Left renal pelvis (tissue), 4 donors: Measurements from ENCODE around the gene BMP8B. TPM values are rescaled to one million over a fixed set of nuclear protein-coding genes. Genes with fewer than 3 reads are reported as not detected.
A peak's percentile ranks its signal among the peaks of the same experiment; 100 is the strongest.
"Not testable (repeated sequence)": the region's sequence is repeated elsewhere in the genome, so short reads cannot be mapped to it uniquely, and the experiment has no call there.

Source experiments
- DNase-seq, 4 donors: peaks; one replicate each; pipeline ENCODE4 v3.0.0-alpha.2; 2013; ENCODE audit warnings: low read depth in 4 of 4, low spot score in 3 of 4
- polyA plus RNA-seq, 4 donors: library from polyadenylated mRNA; unstranded; fragments of 120-200 nt; gene quantifications; one replicate each; pipeline ENCODE4 v1.2.1, GENCODE V29; 2013; ENCODE audit not compliant: insufficient read length in 4 of 4

The BMP8B gene
- polyA plus RNA-seq, 4 donors: 0.76 to 3.4 (median 2.5) TPM

- peak in 3 of 4 donors; percentile 42 to 53 (median 49) for DNase-seq
Measured at GRCh38 chr1:39816415-39817090, 27.9 kb upstream of the BMP8B start.

GRCh38 chr1:39812913-39813312 lies 24.2 kb upstream of the BMP8B start:
- no peak for DNase-seq

- DNase-seq: no peak
Measured at GRCh38 chr1:39808784-39809517, 20.3 kb upstream of the BMP8B start.

GRCh38 chr1:39805385-39805784 lies 16.7 kb upstream of the BMP8B start:
- no peak for DNase-seq

DNA sequence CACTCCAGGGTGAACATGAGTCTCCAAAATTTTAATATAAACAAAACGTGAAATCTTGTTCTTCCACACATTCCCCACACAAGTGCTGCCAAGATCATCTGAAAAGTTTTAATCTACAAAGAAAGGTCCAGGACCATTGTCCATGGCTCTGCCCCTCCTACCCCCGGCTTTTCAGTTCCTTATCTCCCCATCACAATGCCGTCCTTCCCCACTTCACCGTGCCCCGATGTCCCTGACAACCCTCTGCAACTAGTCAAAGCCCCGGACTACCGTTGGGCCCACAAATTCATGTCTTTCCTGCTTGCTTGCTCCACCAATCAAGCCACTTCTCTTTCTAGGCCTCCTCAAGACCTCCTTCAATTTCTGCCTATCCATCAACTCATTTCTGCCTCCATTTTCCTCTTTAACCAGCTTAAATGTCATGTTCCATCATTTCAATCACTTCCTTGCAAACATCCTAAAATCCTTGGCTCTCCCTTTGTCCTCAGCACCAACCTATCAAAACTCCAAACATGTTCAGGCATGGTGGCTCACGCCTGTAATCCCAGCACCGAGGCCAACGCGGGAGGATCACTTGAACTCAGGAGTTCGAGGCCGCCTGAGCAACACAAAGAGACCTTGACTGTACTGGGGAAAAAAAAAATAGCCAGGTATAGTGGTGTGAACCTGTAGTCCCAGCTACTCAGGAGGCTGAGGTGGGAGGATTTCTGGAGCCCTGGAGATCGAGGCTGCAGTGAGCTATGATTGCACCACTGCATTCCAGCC lies 14.0 kb upstream of the BMP8B start:
- no peak for DNase-seq

GRCh38 chr1:39800471-39800835 lies 11.8 kb upstream of the BMP8B start:
- no peak for DNase-seq

- DNase-seq: peak in 1 of 4 donors; percentile 22
Measured at GRCh38 chr1:39799770-39800470, 11.3 kb upstream of the BMP8B start.

- DNase-seq: peak in 2 of 4 donors; percentile 33 to 44
Measured at GRCh38 chr1:39798859-39799769, 10.4 kb upstream of the BMP8B start.

- DNase-seq: no peak
Measured at GRCh38 chr1:39795651-39796050, 7.0 kb upstream of the BMP8B start.

- no peak for DNase-seq
Measured at GRCh38 chr1:39791838-39792237, 3.2 kb upstream of the BMP8B start.

DNA sequence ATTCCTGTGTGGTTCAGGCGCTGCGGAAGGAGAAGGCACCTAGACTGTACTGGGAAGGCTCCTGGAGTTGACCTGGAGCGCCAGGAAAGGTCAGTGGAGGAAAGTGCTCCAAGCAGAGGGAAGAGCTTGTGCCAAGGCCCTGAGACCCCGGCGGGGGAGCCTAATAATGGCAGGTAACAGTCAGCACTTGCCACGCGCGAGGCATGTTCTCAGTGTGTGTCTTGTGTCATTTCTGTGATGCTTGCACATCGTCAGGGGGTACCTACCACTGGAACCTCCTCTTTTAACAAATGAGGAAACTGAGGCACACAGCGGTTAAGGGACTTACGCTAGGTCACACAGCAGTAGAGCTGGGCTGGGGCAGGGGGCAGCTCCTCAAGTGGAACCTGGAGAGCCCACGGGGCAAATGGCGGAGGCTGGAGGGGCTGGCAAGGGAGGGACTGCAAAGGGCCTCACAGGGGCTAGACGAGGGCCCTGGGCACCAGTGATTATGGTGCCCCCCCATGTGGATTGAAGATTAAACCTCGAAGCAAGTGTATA lies 976 bp upstream of the BMP8B start:
- no peak for DNase-seq

- DNase-seq: no peak
Measured at GRCh38 chr1:39788426-39788757, 273 bp downstream of the BMP8B start.

GRCh38 chr1:39787964-39788363 lies 701 bp downstream of the BMP8B start:
- DNase-seq: not testable (repeated sequence)

DNA sequence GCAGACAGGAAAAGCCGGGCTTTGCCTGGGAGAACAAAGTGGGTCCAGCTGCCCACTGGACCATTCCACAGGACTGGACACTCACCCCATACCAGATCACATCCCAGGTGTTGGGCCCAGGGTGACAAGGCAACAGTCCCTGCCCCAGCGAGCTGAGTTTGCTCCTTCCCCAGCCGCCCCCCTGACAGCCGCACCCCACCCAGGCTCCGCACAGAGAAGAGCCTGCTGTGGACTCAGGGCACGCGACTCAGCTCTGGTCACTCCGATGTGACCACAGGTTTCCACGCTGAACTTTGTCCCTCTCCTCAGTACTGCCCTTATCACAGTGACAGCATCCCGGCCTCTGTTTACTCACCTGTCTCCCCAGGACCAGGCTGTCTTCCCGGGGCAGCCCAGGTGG lies 1.2 kb downstream of the BMP8B start:
- no peak for DNase-seq

GRCh38 chr1:39787108-39787375 lies 1.6 kb downstream of the BMP8B start:
- DNase-seq: not testable (repeated sequence)

DNA sequence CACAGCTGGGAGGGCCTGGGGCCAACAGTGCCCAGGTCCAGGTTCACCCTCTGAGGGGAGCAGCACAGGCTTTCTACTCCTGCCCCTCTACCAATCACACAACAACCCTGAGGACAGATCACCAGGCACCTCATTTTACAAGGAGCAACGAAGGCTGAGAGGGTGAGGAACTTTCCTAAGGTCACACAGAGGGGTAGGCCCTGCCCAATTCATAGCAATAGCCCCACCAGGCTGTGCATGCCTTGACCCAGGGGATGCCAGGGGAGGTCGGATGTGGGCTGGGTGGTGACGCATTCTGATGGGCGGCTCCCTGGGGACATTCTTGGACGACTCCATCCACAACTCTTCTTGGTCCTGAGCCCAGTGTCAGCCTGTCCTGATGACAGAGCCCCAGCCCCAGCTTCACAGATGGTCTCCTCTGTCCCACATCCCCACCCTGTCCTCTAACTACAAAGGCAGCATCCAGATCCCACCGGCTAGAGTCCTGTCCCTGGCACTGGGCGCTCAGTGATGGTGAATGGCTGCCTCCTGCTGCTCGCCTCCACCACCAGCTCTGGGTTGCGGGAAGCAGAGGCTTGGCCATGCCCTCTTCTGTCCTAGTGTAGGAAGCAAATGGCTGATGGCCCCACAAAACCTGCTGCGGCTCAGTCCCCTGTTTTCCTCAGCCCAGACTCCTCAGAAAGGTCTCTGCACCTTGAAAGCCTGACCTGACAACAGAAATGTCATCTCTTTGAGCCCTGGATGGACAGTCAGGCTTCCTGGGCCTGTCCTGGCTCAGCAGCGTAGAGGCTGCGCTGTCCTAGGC lies 2.2 kb downstream of the BMP8B start:
- not testable (repeated sequence) for DNase-seq

- not testable (repeated sequence) for DNase-seq
Measured at GRCh38 chr1:39782685-39783084, 6.0 kb downstream of the BMP8B start.

- DNase-seq: no peak
Measured at GRCh38 chr1:39782103-39782502, 6.6 kb downstream of the BMP8B start.

GRCh38 chr1:39781349-39781715 lies 7.3 kb downstream of the BMP8B start:
- no peak for DNase-seq
